HCT116 (cell line): ENCODE measurements around the gene BPIFB3. TPM values are rescaled to one million over a fixed set of nuclear protein-coding genes. Genes with fewer than 3 reads are reported as not detected.

ENCODE experiments used
- ATAC-seq: fragments of 200-7000 bp; cut with Tn5 transposase; 2 replicates; pipeline ENCODE4 v1.9.1; 2020; ENCODE audit warnings: mild to moderate bottlenecking, moderate library complexity
- BruUV-seq: library from RNA; stranded (reverse); fragments of 400-500 nt; replicated peaks from 2 replicates; lab custom pipeline; 2021; lab: Mats Ljungman, UMichigan
- CTCF ChIA-PET: fragments of 300-600 bp; sonication (Branson Sonifier 250); formaldehyde crosslinking; loops from one replicate; lab custom pipeline; 2021; ENCODE audit warnings: antibody characterized with exemption; lab: Charles Lee
- POLR2A ChIA-PET: fragments of 300-600, 350-600 bp; sonication (Branson Sonifier 250); formaldehyde crosslinking; loops from one replicate; lab custom pipeline; 2021; ENCODE audit warnings: antibody characterized with exemption; lab: Charles Lee
- RAD21 ChIA-PET, 2 experiments: fragments of 300-600 bp; sonication (Branson Sonifier 250); formaldehyde crosslinking; loops; one replicate each; lab custom pipeline; 2023; ENCODE audit warnings: low total read pairs in 2 of 2; ENCODE audit not compliant: uncharacterized antibody in 2 of 2, unreplicated experiment in 2 of 2, low non-redundant PET in 1 of 2; lab: Charles Lee
- DNase-seq: peaks from one replicate; pipeline ENCODE4 v3.0.0-alpha.2; 2010; ENCODE audit warnings: low read depth, low spot score
- H2AFZ ChIP-seq: fragments of 200-600 bp; shearing (Covaris generic), sonication (generic); 2 replicates; pipeline ENCODE4 v1.6.1; 2017; ENCODE audit warnings: low read depth, mixed run types, mixed read lengths, antibody characterized with exemption, low read length; ENCODE audit not compliant: poor library complexity, severe bottlenecking
- H3K27ac ChIP-seq: 2 replicates; pipeline ENCODE4 v1.5.1; 2012; ENCODE audit warnings: low read depth, low read length
- H3K27me3 ChIP-seq: fragments of 200-600 bp; sonication (generic); 2 replicates; pipeline ENCODE4 v1.6.1; 2016; ENCODE audit warnings: mixed run types, low read length, mixed read lengths; ENCODE audit not compliant: insufficient read depth
- H3K36me3 ChIP-seq, 2 experiments: fragments of 200-500 bp in 1 of 2; fragments of 200-600 bp in 1 of 2; sonication (Bioruptor generic) in 1 of 2; sonication (generic) in 1 of 2; 2 replicates each; pipeline versions ENCODE4 v1.5.1 to v1.6.1; 2014 to 2016; ENCODE audit warnings: low read length in 2 of 2, inconsistent platforms in 1 of 2, mixed read lengths in 1 of 2, mixed run types in 1 of 2; ENCODE audit not compliant: insufficient read depth in 2 of 2, control insufficient read depth in 1 of 2
- H3K4me1 ChIP-seq, 2 experiments: fragments of 200-600 bp in 1 of 2; sonication (generic) in 1 of 2; 2 replicates each; pipeline versions ENCODE4 v1.5.1 to v1.6.1; 2012 to 2017; ENCODE audit warnings: low read length in 2 of 2, inconsistent platforms in 1 of 2, mild to moderate bottlenecking in 1 of 2, mixed read lengths in 1 of 2, mixed run types in 1 of 2, moderate library complexity in 1 of 2; ENCODE audit not compliant: insufficient read depth in 2 of 2, control insufficient read depth in 1 of 2
- H3K4me2 ChIP-seq: fragments of 200-600 bp; sonication (generic); 2 replicates; pipeline ENCODE4 v1.6.1; 2017; ENCODE audit warnings: mixed run types, low read length, mixed read lengths
- H3K4me3 ChIP-seq, 2 experiments: fragments of 200-600 bp in 1 of 2; sonication (generic) in 1 of 2; replicated peaks in 1 of 2; 2 replicates each; pipeline ENCODE4 v1.5.1; 2011 to 2016; ENCODE audit warnings: low read length in 2 of 2, control low read depth in 1 of 2, low read depth in 1 of 2, mild to moderate bottlenecking in 1 of 2, mixed read lengths in 1 of 2, mixed run types in 1 of 2
- H3K79me2 ChIP-seq: fragments of 200-600 bp; sonication (generic); 2 replicates; pipeline ENCODE4 v1.6.1; 2017; ENCODE audit warnings: mild to moderate bottlenecking, mixed run types, low read length, moderate library complexity, mixed read lengths; ENCODE audit not compliant: insufficient read depth
- H3K9ac ChIP-seq: fragments of 200-600 bp; sonication (generic); 2 replicates; pipeline ENCODE4 v1.6.1; 2016; ENCODE audit warnings: low read length, mixed read lengths
- H3K9me2 ChIP-seq: fragments of 200-600 bp; sonication (generic), shearing (Covaris generic); 2 replicates; pipeline ENCODE4 v1.6.1; 2017; ENCODE audit warnings: mixed run types, mild to moderate bottlenecking, moderate library complexity; ENCODE audit not compliant: insufficient read depth
- H3K9me3 ChIP-seq, 2 experiments: fragments of 200-500 bp in 1 of 2; fragments of 200-600 bp in 1 of 2; sonication (Bioruptor generic) in 1 of 2; sonication (generic) in 1 of 2; 2 replicates each; pipeline ENCODE4 v1.6.1; 2014 to 2017; ENCODE audit warnings: low read length in 2 of 2, mixed read lengths in 2 of 2, inconsistent platforms in 1 of 2, low read depth in 1 of 2, mild to moderate bottlenecking in 1 of 2, mixed run types in 1 of 2, moderate library complexity in 1 of 2; ENCODE audit not compliant: control insufficient read depth in 1 of 2, insufficient read depth in 1 of 2
- H4K20me1 ChIP-seq: fragments of 200-600 bp; sonication (generic), shearing (Covaris generic); 2 replicates; pipeline ENCODE4 v1.6.1; 2017; ENCODE audit warnings: mixed run types, mild to moderate bottlenecking, moderate library complexity; ENCODE audit not compliant: insufficient read depth
- CBX3 ChIP-seq: IDR thresholded peaks from 2 replicates; pipeline ENCODE4 v1.6.1; 2012; ENCODE audit warnings: low read depth
- EGR1 ChIP-seq: IDR thresholded peaks from 2 replicates; pipeline ENCODE4 v1.6.1; 2012; ENCODE audit warnings: low read depth
- ELF1 ChIP-seq: IDR thresholded peaks from 2 replicates; pipeline ENCODE4 v1.6.1; 2012; ENCODE audit warnings: low read depth, borderline replicate concordance
- EZH2 ChIP-seq: fragments of 200-600 bp; sonication (generic); IDR thresholded peaks from 2 replicates; pipeline ENCODE4 v1.6.1; 2017; ENCODE audit warnings: antibody characterized with exemption, mixed run types
- FOSL1 ChIP-seq: IDR thresholded peaks from 2 replicates; pipeline ENCODE4 v1.6.1; 2012; ENCODE audit warnings: low read depth
- POLR2A ChIP-seq: IDR thresholded peaks from 2 replicates; pipeline ENCODE4 v1.7.0; 2011; ENCODE audit warnings: borderline replicate concordance; ENCODE audit not compliant: insufficient read depth, insufficient read length; ENCODE audit errors: extremely low read depth
- POLR2AphosphoS5 ChIP-seq: IDR thresholded peaks from 2 replicates; pipeline ENCODE4 v1.6.1; 2011; ENCODE audit warnings: mild to moderate bottlenecking, low read depth, low read length, moderate library complexity
- RAD21 ChIP-seq: IDR thresholded peaks from 2 replicates; pipeline ENCODE4 v1.6.1; 2012; ENCODE audit warnings: low read depth, mild to moderate bottlenecking
- SIN3A ChIP-seq: IDR thresholded peaks from 2 replicates; pipeline ENCODE4 v1.6.1; 2012; ENCODE audit warnings: low read depth
- SP1 ChIP-seq: IDR thresholded peaks from 2 replicates; pipeline ENCODE4 v1.6.1; 2012; ENCODE audit warnings: low read depth
- SRF ChIP-seq: IDR thresholded peaks from 2 replicates; pipeline ENCODE4 v1.6.1; 2012; ENCODE audit warnings: low read depth
- TCF7L2 ChIP-seq: IDR thresholded peaks from 2 replicates; pipeline ENCODE4 v1.7.0; 2011; ENCODE audit warnings: borderline replicate concordance, inconsistent platforms; ENCODE audit not compliant: insufficient read depth, insufficient read length; ENCODE audit errors: extremely low read depth
- intact Hi-C: fragments of 100-400 bp; cut with micrococcal nuclease; formaldehyde crosslinking; loops from 2 replicates; pipeline ENCODE4 v1.10.0; 2022
- total RNA-seq: library from RNA; stranded (reverse); gene quantifications from one replicate; pipeline ENCODE4 v1.2.1, GENCODE V29; 2021; ENCODE audit not compliant: unreplicated experiment
- TF ChIP-seq, protein P1 (sequence below), 3 experiments: fragments of 200-600 bp in 1 of 3; sonication (generic) in 1 of 3; IDR thresholded peaks in 2 of 3; conservative IDR thresholded peaks in 1 of 3; 2 replicates each; pipeline ENCODE4 v1.5.1; 2012 to 2017; ENCODE audit warnings: low read depth in 2 of 3, low read length in 2 of 3, antibody characterized with exemption in 1 of 3, borderline replicate concordance in 1 of 3, control low read depth in 1 of 3, mild to moderate bottlenecking in 1 of 3, mixed read lengths in 1 of 3, mixed run types in 1 of 3, moderate library complexity in 1 of 3; ENCODE audit not compliant: insufficient read depth in 1 of 3
- TF ChIP-seq, protein P2 (sequence below): IDR thresholded peaks from 2 replicates; pipeline ENCODE4 v1.6.1; 2012
- TF ChIP-seq, protein P3 (sequence below): IDR thresholded peaks from 2 replicates; pipeline ENCODE4 v1.6.1; 2011; ENCODE audit warnings: mild to moderate bottlenecking, low read length, moderate library complexity; ENCODE audit not compliant: insufficient replicate concordance; ENCODE audit errors: extremely low read depth
- TF ChIP-seq, protein P4 (sequence below): IDR thresholded peaks from 2 replicates; pipeline ENCODE4 v1.6.1; 2012; ENCODE audit warnings: low read depth

The BPIFB3 gene
- total RNA-seq, 1 experiment from 2014 or later = not detected

DNA sequence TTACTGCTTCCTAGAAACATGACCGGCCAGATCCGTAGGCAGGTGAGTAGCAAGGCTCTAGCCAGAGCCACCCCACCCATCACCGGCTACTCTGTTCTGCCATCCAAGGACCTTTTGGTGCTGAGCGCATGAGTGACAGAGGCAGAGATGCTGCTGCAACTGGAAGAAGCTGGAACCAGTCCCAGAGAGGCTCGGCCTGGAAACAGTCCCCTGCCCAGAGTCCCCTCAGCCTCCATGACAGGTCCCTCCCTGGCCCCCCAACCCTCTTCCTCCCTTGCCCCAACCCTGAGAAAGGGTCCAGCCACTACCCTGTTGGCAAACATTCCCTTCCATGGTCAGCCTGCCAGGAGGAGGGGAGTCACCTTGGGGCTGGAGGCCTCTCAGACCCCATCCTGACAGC, 57.6 kb downstream of the BPIFB3 start (continued):
- TF ChIP-seq, protein P1, sequence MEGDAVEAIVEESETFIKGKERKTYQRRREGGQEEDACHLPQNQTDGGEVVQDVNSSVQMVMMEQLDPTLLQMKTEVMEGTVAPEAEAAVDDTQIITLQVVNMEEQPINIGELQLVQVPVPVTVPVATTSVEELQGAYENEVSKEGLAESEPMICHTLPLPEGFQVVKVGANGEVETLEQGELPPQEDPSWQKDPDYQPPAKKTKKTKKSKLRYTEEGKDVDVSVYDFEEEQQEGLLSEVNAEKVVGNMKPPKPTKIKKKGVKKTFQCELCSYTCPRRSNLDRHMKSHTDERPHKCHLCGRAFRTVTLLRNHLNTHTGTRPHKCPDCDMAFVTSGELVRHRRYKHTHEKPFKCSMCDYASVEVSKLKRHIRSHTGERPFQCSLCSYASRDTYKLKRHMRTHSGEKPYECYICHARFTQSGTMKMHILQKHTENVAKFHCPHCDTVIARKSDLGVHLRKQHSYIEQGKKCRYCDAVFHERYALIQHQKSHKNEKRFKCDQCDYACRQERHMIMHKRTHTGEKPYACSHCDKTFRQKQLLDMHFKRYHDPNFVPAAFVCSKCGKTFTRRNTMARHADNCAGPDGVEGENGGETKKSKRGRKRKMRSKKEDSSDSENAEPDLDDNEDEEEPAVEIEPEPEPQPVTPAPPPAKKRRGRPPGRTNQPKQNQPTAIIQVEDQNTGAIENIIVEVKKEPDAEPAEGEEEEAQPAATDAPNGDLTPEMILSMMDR (IDR thresholded peaks at IDR 0.05 in 2 of 3, conservative IDR thresholded peaks at IDR 0.05 in 1 of 3; ENCODE audit: borderline replicate concordance in 1 of 3, insufficient read depth in 1 of 3, low read depth in 2 of 3, low read length in 2 of 3) = no peak
- TF ChIP-seq SRF (no peak), POLR2AphosphoS5 (no peak), RAD21 (no peak), SP1 (no peak), ELF1 (no peak), CBX3 (no peak)
- TF ChIP-seq, protein P2, sequence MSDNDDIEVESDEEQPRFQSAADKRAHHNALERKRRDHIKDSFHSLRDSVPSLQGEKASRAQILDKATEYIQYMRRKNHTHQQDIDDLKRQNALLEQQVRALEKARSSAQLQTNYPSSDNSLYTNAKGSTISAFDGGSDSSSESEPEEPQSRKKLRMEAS = no peak

DNA sequence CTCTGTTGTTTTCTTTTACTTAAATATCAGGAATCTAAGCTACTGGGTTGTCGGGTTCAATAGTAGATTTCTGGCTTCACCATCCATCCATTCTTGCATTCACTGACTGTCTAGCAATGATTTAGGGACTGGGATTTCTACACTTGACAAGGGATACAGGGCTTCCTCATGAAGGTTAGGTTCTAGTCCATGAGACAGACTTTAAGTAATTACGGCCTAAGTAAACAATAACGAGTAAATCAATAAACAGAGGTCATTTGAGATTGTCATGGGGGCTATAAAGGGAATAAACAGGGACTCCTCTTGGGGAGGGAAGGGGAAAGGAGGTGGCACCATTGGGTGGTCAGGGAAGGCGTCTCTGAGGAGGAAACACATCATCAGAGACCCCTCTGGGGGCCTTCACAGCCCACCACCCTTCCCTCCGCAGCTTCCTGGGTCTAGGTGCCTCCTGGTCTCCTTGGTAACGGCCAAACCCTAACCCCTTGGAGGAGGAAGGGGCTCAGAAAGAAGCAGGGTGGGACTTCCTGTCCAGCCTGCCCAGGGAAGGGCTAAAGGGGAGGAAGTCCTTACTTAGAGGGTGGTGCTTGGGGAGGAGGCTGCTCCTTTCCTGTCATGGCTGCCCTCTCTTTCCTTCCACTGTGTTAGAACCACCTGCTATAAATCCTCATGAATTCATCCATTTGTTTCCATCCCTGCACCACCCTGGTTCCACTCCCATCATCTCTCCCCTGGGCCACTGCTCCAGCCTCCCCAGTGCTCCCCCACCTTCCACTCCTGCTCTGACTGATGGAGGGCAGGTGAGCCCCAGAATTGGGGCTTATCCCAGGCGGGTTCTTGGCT, 59.1 kb downstream of the BPIFB3 start:
- no peaks in the 10 kb centered on the region for H3K36me3 ChIP-seq
- no peaks in the 10 kb centered on the region for H3K9me3 ChIP-seq
- DNase-seq (no peak), ATAC-seq (no peak)
- no peaks in the 10 kb centered on the region for H3K79me2 ChIP-seq
- H2AFZ ChIP-seq = no peak overlapping the region
- POLR2A ChIA-PET = no interaction called here
- no peak overlapping the region for H3K27ac ChIP-seq
- RAD21 ChIA-PET = no interaction called here
- no peaks in the 10 kb centered on the region for H3K9me2 ChIP-seq
- no peak overlapping the region for H3K4me2 ChIP-seq
- BruUV-seq = no TSS peak
- intact Hi-C loops = no loop called here
- CTCF ChIA-PET = no interaction called here
- H3K4me1 ChIP-seq = no peaks in the 10 kb centered on the region
- H3K4me3 ChIP-seq = no peak overlapping the region
- H3K9ac ChIP-seq = no peak overlapping the region
- H4K20me1 ChIP-seq = no peaks in the 10 kb centered on the region
- H3K27me3 ChIP-seq = no peaks in the 10 kb centered on the region
- no peak for TF ChIP-seq EZH2
- no peak for TF ChIP-seq POLR2A
- TF ChIP-seq, protein P3, sequence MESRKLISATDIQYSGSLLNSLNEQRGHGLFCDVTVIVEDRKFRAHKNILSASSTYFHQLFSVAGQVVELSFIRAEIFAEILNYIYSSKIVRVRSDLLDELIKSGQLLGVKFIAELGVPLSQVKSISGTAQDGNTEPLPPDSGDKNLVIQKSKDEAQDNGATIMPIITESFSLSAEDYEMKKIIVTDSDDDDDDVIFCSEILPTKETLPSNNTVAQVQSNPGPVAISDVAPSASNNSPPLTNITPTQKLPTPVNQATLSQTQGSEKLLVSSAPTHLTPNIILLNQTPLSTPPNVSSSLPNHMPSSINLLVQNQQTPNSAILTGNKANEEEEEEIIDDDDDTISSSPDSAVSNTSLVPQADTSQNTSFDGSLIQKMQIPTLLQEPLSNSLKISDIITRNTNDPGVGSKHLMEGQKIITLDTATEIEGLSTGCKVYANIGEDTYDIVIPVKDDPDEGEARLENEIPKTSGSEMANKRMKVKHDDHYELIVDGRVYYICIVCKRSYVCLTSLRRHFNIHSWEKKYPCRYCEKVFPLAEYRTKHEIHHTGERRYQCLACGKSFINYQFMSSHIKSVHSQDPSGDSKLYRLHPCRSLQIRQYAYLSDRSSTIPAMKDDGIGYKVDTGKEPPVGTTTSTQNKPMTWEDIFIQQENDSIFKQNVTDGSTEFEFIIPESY = no peak
- TF ChIP-seq FOSL1 = no peak
- no peak for TF ChIP-seq SP1
- no peak for TF ChIP-seq TCF7L2
- TF ChIP-seq, protein P4, sequence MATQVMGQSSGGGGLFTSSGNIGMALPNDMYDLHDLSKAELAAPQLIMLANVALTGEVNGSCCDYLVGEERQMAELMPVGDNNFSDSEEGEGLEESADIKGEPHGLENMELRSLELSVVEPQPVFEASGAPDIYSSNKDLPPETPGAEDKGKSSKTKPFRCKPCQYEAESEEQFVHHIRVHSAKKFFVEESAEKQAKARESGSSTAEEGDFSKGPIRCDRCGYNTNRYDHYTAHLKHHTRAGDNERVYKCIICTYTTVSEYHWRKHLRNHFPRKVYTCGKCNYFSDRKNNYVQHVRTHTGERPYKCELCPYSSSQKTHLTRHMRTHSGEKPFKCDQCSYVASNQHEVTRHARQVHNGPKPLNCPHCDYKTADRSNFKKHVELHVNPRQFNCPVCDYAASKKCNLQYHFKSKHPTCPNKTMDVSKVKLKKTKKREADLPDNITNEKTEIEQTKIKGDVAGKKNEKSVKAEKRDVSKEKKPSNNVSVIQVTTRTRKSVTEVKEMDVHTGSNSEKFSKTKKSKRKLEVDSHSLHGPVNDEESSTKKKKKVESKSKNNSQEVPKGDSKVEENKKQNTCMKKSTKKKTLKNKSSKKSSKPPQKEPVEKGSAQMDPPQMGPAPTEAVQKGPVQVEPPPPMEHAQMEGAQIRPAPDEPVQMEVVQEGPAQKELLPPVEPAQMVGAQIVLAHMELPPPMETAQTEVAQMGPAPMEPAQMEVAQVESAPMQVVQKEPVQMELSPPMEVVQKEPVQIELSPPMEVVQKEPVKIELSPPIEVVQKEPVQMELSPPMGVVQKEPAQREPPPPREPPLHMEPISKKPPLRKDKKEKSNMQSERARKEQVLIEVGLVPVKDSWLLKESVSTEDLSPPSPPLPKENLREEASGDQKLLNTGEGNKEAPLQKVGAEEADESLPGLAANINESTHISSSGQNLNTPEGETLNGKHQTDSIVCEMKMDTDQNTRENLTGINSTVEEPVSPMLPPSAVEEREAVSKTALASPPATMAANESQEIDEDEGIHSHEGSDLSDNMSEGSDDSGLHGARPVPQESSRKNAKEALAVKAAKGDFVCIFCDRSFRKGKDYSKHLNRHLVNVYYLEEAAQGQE = no peak
- TF ChIP-seq EGR1 = no peak
- TF ChIP-seq CBX3 = no peak
- TF ChIP-seq POLR2AphosphoS5 = no peak
- TF ChIP-seq, protein P2 = no peak
- TF ChIP-seq SIN3A = no peak
